Effector memory CD8-positive, alpha-beta T cell (primary cell): Measurements from ENCODE around the gene EEF1A1.
"Not testable (repeated sequence)": the region's sequence is repeated elsewhere in the genome, so short reads cannot be mapped to it uniquely, and the experiment has no call there.

Experiments
- ATAC-seq: fragments of 150-1000 bp; cut with Tn5 transposase; replicated peaks from 2 replicates; pipeline ENCODE4 v1.10.0; 2021; ENCODE audit warnings: mild to moderate bottlenecking, moderate library complexity
- DNase-seq, 3 experiments: peaks; one replicate each; pipeline ENCODE4 v3.0.0; 2021
- H3K27ac Mint-ChIP-seq, 2 donors: one replicate each; pipeline ENCODE4 v1.8.0; 2022; ENCODE audit warnings: mild to moderate bottlenecking in 2 of 2, mixed read lengths in 2 of 2, moderate library complexity in 2 of 2
- H3K27me3 Mint-ChIP-seq, 2 donors: one replicate each; pipeline ENCODE4 v1.8.0; 2022; ENCODE audit warnings: mixed read lengths in 2 of 2
- H3K36me3 Mint-ChIP-seq: one replicate; pipeline ENCODE4 v1.8.0; 2022; ENCODE audit warnings: mild to moderate bottlenecking, moderate library complexity, mixed read lengths; ENCODE audit not compliant: insufficient read depth
- H3K4me1 Mint-ChIP-seq, 2 donors: one replicate each; pipeline ENCODE4 v1.8.0; 2022; ENCODE audit warnings: low read depth in 2 of 2, mixed read lengths in 2 of 2
- H3K4me3 Mint-ChIP-seq, 2 donors: one replicate each; pipeline ENCODE4 v1.8.0; 2022; ENCODE audit warnings: mild to moderate bottlenecking in 2 of 2, mixed read lengths in 2 of 2, moderate library complexity in 2 of 2
- H3K9me3 Mint-ChIP-seq, 2 donors: one replicate each; pipeline ENCODE4 v1.8.0; 2022; ENCODE audit warnings: mixed read lengths in 2 of 2

The EEF1A1 gene

DNA sequence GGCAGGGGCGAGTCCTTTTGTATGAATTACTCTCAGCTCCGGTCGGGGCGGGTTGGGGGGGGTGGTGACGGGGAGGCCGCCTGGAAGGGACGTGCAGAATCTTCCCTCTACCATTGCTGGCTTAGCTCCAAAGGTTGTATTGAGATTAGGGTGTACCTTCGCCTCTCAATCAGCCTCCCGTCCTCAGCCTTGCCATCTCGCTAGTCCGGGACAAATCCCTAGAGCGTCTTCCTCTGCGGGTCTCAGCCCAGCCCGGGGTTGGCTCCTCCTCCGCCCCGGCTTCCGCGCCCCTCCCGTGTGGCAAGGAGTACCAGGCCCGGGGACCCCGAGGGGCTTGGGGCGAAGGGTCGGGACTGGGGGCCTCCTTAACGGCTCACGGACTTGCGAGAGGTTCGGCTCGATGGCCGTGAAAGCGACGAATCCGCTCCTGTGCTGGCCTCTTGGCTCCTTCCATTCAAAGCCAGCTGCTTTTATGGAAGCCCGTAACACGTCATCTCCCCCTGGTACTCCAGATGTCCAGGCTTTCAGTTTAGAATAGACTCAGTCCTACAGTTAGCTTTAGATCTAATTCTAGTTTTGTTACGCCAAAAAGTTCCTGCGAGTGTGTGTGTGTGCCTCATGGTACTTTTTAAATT, 636 bp upstream of the EEF1A1 start:
- DNase-seq (no peak), ATAC-seq (peak; percentile 18)
- Mint-ChIP-seq H3K9me3 (no peaks in the 10 kb centered on the region), H3K27me3 (no peaks in the 10 kb centered on the region), H3K36me3 (peaks cover 66% of the 10 kb centered on the region), H3K27ac (peak overlapping the region; percentile 97 to 100), H3K4me3 (peak overlapping the region; percentile 94 to 96), H3K4me1 (peaks cover 35 to 60% of the 10 kb centered on the region in 2 donors)

DNA sequence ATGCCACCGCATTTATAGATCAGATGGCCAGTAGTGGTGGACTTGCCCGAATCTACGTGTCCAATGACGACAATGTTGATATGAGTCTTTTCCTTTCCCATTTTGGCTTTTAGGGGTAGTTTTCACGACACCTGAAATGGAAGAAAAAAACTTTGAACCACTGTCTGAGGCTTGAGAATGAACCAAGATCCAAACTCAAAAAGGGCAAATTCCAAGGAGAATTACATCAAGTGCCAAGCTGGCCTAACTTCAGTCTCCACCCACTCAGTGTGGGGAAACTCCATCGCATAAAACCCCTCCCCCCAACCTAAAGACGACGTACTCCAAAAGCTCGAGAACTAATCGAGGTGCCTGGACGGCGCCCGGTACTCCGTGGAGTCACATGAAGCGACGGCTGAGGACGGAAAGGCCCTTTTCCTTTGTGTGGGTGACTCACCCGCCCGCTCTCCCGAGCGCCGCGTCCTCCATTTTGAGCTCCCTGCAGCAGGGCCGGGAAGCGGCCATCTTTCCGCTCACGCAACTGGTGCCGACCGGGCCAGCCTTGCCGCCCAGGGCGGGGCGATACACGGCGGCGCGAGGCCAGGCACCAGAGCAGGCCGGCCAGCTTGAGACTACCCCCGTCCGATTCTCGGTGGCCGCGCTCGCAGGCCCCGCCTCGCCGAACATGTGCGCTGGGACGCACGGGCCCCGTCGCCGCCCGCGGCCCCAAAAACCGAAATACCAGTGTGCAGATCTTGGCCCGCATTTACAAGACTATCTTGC, 725 bp downstream of the EEF1A1 start:
- peak overlapping the region; percentile 97 to 100 for H3K27ac Mint-ChIP-seq
- peaks cover 47 to 73% of the 10 kb centered on the region in 2 donors for H3K4me1 Mint-ChIP-seq
- peaks cover 79% of the 10 kb centered on the region for H3K36me3 Mint-ChIP-seq
- H3K27me3 Mint-ChIP-seq: no peaks in the 10 kb centered on the region
- H3K4me3 Mint-ChIP-seq: peak overlapping the region; percentile 94 to 96
- ATAC-seq (peak; percentile 26), DNase-seq (peak; percentile 66 to 71 (median 70))
- H3K9me3 Mint-ChIP-seq: no peaks in the 10 kb centered on the region

DNA sequence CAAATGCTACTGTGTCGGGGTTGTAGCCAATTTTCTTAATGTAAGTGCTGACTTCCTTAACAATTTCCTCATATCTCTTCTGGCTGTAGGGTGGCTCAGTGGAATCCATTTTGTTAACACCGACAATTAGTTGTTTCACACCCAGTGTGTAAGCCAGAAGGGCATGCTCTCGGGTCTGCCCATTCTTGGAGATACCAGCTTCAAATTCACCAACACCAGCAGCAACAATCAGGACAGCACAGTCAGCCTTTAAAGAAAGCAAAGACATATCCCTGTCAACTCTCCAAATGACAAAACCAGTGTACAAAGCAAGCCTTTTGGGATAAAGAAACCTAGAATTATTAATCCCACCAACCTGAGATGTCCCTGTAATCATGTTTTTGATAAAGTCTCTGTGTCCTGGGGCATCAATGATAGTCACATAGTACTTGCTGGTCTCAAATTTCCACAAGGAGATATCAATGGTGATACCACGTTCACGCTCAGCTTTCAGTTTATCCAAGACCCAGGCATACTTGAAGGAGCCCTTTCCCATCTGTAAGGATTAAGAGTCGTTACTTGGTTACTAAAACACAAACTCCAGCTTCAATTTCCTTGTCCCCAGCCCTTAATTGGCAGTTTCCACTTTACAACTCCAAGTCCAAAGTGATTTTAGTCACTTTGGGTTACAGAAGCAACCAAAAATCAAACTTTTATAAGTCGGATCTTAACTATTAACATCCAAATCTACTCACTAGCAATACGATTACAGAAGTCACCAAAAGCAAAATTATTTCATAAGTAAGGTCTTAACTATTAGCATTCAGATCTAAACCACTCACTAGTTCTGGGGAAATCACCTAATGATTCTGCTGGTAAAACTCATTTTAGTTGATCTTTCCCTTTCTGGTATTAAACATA, 1.6 kb downstream of the EEF1A1 start:
- not testable (repeated sequence) for ATAC-seq, H3K9me3 Mint-ChIP-seq, H3K27me3 Mint-ChIP-seq, DNase-seq
- peak overlapping the region; percentile 94 to 96 for H3K4me3 Mint-ChIP-seq
- peaks cover 88% of the 10 kb centered on the region for H3K36me3 Mint-ChIP-seq
- peak overlapping the region; percentile 97 to 100 for H3K27ac Mint-ChIP-seq
- H3K4me1 Mint-ChIP-seq: peaks cover 51 to 78% of the 10 kb centered on the region in 2 donors

DNA sequence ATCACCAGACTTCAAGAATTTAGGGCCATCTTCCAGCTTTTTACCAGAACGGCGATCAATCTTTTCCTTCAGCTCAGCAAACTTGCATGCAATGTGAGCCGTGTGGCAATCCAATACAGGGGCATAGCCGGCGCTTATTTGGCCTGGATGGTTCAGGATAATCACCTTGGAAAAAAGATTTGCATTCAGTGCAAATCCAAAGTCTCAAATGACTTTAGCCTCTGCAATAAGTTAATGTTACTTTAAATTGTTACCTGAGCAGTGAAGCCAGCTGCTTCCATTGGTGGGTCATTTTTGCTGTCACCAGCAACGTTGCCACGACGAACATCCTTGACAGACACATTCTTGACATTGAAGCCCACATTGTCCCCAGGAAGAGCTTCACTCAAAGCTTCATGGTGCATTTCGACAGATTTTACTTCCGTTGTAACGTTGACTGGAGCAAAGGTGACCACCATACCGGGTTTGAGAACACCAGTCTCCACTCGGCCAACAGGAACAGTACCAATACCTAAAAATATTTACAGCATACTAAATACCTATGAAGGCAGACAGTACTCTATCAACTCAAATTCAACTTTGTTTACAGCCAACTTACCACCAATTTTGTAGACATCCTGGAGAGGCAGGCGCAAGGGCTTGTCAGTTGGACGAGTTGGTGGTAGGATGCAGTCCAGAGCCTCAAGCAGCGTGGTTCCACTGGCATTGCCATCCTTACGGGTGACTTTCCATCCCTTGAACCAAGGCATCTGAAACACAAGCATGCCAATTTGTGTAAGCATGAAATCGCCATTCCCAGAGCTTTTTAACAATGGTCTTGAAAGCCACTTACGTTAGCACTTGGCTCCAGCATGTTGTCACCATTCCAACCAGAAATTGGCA, 2.5 kb downstream of the EEF1A1 start:
- peak overlapping the region; percentile 97 to 100 for H3K27ac Mint-ChIP-seq
- H3K9me3 Mint-ChIP-seq, DNase-seq, H3K27me3 Mint-ChIP-seq, ATAC-seq: not testable (repeated sequence)
- H3K4me1 Mint-ChIP-seq: peaks cover 46 to 75% of the 10 kb centered on the region in 2 donors
- H3K36me3 Mint-ChIP-seq: peaks cover 90% of the 10 kb centered on the region
- peak overlapping the region; percentile 94 to 96 for H3K4me3 Mint-ChIP-seq

DNA sequence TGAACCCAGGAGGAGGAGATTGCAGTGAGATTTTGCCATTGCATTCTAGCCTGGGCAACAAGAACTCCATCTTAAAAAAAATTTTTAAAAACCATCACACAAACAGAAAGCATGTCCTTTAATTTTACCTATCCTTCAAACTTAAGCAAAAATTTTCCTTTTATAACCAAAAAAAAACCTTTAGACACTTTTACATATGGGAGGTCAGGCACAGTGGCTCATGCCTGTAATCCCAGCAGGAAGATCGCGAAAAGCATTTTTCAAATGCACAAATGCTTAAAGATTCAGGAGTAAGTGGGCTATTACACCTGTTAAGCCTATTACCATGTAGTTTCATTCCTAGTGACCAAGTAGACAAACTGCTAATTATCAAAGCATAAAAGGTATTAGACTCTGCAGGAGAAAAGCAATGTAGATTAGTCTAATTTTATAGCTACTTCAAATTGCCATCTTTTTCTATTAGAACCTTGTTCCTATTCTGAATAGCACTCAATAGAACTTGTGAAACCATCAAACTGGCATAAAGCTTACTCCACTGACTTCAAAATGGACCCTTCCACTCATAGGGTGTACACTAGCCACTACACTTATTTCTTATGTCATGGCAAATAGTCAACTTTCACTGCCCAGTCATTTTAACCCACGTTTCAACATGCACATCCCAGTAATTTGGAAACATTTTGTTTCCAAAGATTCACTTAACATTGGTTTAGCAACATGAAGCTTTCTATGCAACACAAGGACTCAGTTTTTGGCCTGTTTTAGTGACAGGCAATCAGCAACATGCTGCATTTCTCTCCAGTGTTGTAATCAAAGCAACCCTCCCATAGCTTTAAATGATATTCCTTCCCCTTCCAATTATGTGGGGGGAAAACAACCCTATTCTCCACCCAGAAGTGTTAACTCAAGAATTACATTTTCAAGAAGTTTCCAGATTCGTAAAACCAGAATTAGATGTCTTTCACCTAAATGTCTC, 4.0 kb downstream of the EEF1A1 start:
- no peak for DNase-seq
- H3K4me1 Mint-ChIP-seq: peaks cover 46 to 62% of the 10 kb centered on the region in 2 donors
- peaks cover 87% of the 10 kb centered on the region for H3K36me3 Mint-ChIP-seq

DNA sequence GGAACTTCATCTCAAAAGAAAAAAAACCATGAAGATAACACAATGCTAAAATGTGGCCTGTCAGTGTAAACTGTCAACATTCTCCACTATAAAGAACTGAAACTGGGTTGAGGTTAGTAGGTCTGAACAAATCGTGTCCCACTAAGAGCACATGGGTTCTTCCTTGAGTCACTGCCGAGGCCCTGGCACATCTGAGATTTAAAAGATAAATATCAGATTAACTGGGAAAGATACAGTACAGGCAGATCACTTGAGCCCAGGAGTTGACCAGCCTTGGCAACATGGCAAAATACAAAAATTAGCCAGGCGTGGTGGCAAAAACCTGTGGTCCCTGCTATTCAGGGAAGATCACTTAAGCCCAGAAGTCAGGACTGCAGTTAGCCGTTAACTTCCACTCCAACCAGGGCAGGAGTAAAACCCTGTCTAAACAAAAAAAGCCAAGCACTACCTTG, 5.6 kb downstream of the EEF1A1 start:
- Mint-ChIP-seq H3K27ac (peak overlapping the region; percentile 85), H3K4me3 (peak overlapping the region; percentile 41 to 96), H3K27me3 (no peaks in the 10 kb centered on the region), H3K9me3 (no peaks in the 10 kb centered on the region), H3K36me3 (peaks cover 76% of the 10 kb centered on the region), H3K4me1 (peaks cover 42 to 53% of the 10 kb centered on the region in 2 donors)
- DNase-seq (no peak), ATAC-seq (peak; percentile 26)

More for the DNA sequence above, 4.0 kb downstream of the EEF1A1 start:
- Mint-ChIP-seq H3K27ac (peak overlapping the region; percentile 72 to 88), H3K4me3 (peak overlapping the region; percentile 41 to 96), H3K27me3 (no peaks in the 10 kb centered on the region), H3K9me3 (no peaks in the 10 kb centered on the region)
- ATAC-seq: no peak

DNA sequence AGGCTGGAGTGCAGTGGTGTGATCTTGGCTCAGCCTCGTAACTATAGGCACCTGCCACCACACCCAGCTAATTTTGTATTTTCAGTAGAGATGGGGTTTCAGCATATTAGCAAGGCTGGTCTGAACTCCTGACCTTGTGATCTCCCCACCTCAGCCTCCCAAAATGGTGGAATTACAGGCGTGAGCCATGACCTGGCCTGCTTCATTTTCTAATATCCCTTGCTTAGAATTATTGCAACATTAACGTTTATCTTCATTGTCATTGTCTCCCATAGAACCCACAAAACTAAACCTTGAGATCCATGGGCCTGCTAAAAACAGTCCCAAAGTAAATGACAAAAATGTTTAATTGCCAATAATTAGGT, 6.1 kb downstream of the EEF1A1 start:
- Mint-ChIP-seq H3K4me1 (peaks cover 38 to 50% of the 10 kb centered on the region in 2 donors), H3K9me3 (no peaks in the 10 kb centered on the region), H3K36me3 (peaks cover 71% of the 10 kb centered on the region), H3K4me3 (peak overlapping the region; percentile 35 to 96), H3K27ac (peak overlapping the region; percentile 85), H3K27me3 (no peaks in the 10 kb centered on the region)
- no peak for ATAC-seq
- DNase-seq: no peak

DNA sequence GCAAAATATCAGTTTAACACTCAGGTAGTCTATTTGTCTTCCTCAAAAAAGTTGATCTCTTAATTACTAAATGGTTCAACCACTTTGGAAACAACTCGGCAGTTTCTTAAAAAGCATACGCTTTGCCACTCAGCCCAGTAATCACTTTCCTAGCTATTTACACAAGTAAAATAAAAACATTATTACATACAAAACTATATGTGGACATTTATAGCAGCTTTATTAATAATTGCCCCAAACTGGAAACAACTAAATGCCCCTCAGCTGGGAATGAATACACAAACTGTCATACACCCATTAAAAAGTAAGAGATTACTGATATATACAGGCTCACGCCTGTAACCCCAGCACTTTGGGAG, 7.4 kb downstream of the EEF1A1 start:
- no peaks in the 10 kb centered on the region for H3K27me3 Mint-ChIP-seq
- H3K36me3 Mint-ChIP-seq: peaks cover 62% of the 10 kb centered on the region
- H3K4me3 Mint-ChIP-seq: no peak overlapping the region
- H3K27ac Mint-ChIP-seq: peak overlapping the region in 1 of 2 donors; percentile 85
- ATAC-seq (no peak), DNase-seq (no peak)
- H3K4me1 Mint-ChIP-seq: peaks cover 26 to 37% of the 10 kb centered on the region in 2 donors
- no peaks in the 10 kb centered on the region for H3K9me3 Mint-ChIP-seq

DNA sequence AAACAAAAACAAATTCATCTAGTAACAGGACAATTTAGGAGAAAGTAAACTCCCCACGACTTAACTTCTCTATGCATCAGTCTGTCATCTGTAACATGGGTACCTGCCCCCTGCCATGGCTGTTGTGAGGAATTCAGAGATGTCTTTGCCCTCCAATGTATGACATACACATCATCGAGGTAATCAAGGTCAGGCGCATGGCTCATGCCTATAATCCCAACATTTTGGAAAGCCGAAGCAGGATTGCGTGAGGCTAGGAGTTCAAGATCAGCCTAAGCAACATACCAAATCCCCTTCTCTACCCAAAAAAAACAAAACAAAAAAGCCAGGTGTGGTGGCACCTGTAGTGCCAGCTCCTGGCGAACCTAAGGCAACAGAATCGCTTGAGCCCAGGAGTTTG, 9.0 kb downstream of the EEF1A1 start:
- H3K4me1 Mint-ChIP-seq: peaks cover 20 to 26% of the 10 kb centered on the region in 2 donors
- no peak overlapping the region for H3K27ac Mint-ChIP-seq
- H3K9me3 Mint-ChIP-seq: no peaks in the 10 kb centered on the region
- DNase-seq (no peak), ATAC-seq (no peak)
- H3K27me3 Mint-ChIP-seq: no peaks in the 10 kb centered on the region
- peaks cover 50% of the 10 kb centered on the region for H3K36me3 Mint-ChIP-seq
- no peak overlapping the region for H3K4me3 Mint-ChIP-seq

DNA sequence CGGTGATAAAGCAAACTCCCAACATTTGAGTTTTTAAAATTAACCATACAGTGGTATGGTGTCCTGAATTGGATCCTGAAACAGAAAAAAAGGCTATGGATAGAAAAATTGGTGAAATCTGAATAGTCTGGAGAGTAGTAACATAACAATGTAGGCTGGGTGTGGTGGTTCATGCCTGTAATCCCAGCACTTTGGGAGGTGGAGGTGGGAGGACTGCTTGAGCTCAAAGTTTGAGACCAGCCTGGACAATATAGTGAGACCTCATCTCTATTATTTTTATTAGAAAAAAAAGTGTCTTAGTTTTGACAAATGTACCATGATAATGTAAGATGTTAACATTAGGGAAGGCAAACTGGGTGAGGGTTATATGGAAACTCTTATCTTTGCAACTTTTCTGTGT, 11.0 kb downstream of the EEF1A1 start:
- Mint-ChIP-seq H3K36me3 (peaks cover 38% of the 10 kb centered on the region), H3K4me1 (peaks cover 3 to 7% of the 10 kb centered on the region in 2 donors), H3K27me3 (no peaks in the 10 kb centered on the region), H3K4me3 (no peak overlapping the region), H3K27ac (peak overlapping the region in 1 of 2 donors; percentile 28), H3K9me3 (no peaks in the 10 kb centered on the region)
- DNase-seq: no peak
- no peak for ATAC-seq

DNA sequence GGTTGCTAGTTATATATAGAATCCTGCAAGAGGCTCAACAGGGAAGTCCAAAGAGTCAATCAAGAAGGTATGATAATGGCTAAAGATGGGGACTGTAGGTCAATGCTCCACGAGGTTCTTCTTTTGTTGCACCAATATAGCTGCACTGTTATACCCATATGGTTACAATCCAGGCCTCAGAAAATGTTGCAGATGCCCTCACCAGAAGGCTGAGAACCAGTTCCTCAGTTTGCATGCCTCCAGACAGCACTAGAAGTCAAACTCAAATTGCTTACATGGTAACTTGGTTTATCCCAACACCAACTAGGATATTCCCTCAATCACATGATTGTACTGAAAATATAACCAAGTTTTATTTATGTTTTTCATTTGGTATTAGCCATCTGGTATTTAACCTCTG, 12.1 kb downstream of the EEF1A1 start:
- Mint-ChIP-seq H3K27ac (no peak overlapping the region), H3K4me3 (no peak overlapping the region), H3K27me3 (no peaks in the 10 kb centered on the region), H3K4me1 (peaks cover 0 to 3% of the 10 kb centered on the region in 2 donors), H3K36me3 (peaks cover 33% of the 10 kb centered on the region), H3K9me3 (no peaks in the 10 kb centered on the region)
- ATAC-seq: no peak
- DNase-seq: no peak

DNA sequence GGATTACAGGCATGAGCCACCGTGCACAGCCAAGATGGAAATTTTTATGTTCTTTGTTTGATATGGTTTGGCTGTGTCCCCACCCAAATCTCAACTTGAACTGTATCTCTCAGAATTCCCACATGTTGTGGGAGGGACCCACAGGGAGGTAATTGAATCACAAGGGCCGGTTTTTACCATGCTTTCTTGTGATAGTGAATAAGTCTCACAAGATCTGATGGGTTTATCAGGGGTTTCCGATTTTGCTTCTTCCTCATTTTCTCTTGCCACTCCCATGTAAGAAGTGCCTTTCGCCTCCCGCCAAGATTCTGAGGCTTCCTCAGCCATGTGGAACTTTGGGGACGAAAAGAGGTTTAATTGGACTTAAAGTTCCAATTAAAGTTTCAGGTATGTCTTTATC, 14.6 kb downstream of the EEF1A1 start:
- no peak for DNase-seq
- peaks cover 42% of the 10 kb centered on the region for H3K36me3 Mint-ChIP-seq
- H3K9me3 Mint-ChIP-seq: no peaks in the 10 kb centered on the region
- H3K4me1 Mint-ChIP-seq: peaks cover 3 to 5% of the 10 kb centered on the region in 2 donors
- H3K27ac Mint-ChIP-seq: no peak overlapping the region
- no peak overlapping the region for H3K4me3 Mint-ChIP-seq
- no peaks in the 10 kb centered on the region for H3K27me3 Mint-ChIP-seq
- ATAC-seq: no peak
